Measurements from ENCODE around the gene LONRF3.
A peak's percentile ranks its signal among the peaks of the same experiment; 100 is the strongest.

LONRF3 gene

GRCh38 chrX:118974088-118974907 is at the start of gene LONRF3:
Gene LONRF3, plus strand, starts transcription at chrX:118974618. Its CDS starts 163 bp downstream, at chrX:118974781.
- DNase-seq = no peak

DNA sequence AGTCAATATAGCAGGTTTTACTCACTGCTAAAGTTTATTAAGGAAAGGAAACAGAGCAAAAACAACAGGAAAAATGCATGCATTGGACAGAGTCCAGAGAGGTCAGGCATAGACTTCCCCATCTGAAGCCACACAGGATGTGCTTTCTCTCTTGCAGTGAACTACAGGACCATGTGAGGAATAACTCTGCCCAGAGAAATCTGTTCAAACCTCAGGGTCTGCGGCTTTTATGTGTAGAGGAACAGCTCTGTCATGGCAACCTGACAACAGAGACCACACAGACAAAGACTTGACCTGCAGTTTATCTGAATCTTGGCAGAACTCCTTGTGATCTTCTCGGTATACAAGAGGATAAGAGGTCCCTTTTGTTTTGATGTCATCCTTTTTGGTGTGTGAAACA is 46.3 kb upstream of the LONRF3 start:
- DNase-seq = no peak

DNA sequence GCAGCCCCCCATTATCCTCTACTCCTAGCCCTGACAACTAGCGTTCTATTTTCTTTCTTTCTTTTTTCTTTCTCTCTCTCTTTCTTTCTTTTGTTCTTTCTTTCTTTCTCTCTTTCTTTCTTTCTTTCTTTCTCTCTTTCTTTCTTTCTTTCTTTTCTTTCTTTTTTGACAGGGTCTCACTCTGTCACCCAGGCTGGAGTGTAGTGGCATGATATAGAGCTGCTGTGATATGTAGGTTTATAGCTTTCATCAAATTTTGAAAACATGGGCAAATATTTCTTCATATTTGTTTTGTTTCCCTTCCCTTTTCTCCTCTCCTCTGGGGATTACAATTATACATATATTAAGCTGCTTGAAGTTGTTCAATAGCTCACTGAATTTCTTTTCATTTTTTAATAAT is 39.1 kb upstream of the LONRF3 start:
- no peak for DNase-seq

DNA sequence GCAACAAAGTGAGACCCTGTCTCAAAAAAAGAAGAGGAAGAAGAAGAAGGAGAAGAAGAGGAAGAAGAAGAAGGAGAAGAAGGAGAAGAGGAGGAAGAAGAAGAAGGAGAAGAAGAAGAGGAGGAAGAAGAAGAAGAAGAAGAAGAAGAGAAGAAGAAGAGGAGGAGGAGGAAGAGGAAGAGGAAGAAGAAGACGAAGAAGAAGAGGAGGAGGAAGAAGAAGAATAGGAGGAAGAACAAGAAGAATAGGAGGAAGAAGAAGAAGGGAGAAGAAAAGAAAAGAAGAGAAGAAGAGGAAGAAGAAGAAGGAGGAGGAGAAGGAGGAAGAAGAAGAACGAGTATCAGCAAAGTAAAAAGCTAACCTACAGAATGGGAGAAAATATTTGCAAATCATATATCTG is 33.3 kb upstream of the LONRF3 start:
- no peak for DNase-seq

DNA sequence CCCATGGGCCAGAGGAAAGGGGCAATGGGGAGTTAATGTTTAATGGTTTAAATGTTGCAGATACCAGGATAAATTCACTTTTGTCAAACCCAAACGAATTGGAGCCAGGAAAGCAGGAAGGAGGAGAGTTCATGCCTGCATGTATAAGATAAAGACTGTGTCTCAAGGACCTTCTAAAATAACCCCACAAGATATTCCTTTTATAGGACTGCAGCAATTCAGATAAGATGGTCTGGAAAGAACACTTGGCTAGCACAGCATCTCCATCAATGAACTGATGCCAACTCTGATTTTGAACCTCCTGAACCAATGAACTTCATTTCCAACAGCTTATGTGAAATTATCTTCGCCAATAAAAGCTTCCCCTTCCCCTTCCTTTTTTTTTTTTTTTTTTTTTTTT is 31.3 kb upstream of the LONRF3 start:
- DNase-seq = no peak

- DNase-seq = no peak
Measured at GRCh38 chrX:118945921-118946320, 28.5 kb upstream of the LONRF3 start.

- no peak for DNase-seq
Measured at GRCh38 chrX:118948270-118948669, 26.1 kb upstream of the LONRF3 start.

DNA sequence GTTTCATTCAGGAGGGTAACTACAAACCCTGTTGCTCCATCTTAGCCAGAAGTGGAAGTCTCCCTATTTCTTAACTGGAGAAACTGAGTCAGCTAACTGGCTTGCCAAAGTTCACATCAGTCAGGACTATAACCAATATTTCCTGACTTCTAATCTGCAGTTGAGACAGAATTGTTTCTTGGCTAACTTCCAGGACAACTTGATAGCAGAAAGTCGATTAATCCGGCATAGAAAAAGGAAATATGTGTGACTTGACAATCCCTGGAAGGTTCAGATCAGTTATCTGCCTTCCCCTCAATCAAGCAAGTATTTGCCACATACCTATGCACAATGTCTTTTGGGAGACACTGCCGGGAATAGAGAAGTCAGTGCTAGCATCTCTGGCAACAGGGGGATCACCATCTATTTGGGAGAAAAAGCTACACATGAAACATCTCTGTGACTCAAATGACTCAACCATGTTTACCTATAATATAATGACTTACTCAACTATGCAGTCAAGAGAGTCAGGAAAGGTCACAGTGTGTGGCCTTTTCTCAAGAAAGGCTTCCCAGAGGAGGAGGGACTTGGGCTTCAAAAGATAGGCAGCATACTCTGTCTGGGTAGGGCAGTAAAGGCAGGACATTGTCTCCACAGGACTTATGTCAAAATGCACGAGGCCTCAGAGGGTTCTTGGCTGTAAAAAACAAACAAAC is 12.4 kb upstream of the LONRF3 start:
- DNase-seq = no peak

DNA sequence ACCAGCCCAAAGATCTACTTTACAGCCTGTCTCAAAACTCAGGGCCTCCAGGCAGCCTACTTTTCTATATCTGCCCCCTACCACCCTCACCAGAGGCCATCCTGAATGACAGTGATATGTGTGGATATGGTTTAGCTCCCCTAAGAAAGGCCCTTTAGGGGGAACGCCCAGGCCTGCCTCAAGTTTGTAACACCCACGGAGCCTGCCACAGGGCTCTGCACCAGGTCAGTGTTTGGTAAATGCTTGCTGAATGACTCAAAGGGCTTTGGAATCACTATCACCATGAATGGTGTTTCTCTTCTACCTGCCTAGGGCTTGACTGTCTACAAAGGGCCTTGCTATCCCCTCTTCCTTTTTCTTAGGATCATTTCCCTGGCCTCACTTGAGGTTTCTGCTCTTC is 11.3 kb upstream of the LONRF3 start:
- DNase-seq = no peak

- DNase-seq = no peak
Measured at GRCh38 chrX:118964252-118964651, 10.2 kb upstream of the LONRF3 start.

- DNase-seq = no peak
Measured at GRCh38 chrX:118965395-118965794, 9.0 kb upstream of the LONRF3 start.

DNA sequence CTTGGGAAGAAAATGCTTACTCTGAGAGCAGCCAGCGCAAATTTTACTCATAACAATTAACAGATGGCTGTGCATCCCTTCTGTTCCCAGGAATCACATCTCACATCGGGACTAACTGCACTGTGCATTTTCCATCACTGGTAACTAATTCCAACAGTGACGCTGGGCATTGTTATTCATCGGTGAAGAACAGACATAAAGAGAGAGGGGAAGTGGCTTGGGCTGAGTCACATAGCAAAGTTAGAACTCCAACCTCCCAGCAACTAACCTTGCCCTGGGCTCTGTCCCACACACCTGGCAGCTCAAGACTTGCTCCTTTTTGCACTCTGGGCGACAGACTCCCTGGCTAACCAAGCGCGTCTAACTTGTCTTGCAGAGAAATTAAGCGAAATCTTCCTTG is 6.4 kb upstream of the LONRF3 start:
- no peak for DNase-seq

- DNase-seq = peak; percentile 9
Measured at GRCh38 chrX:118971552-118971951, 2.9 kb upstream of the LONRF3 start.

- no peak for DNase-seq
Measured at GRCh38 chrX:118973389-118974087, 880 bp upstream of the LONRF3 start.

DNA sequence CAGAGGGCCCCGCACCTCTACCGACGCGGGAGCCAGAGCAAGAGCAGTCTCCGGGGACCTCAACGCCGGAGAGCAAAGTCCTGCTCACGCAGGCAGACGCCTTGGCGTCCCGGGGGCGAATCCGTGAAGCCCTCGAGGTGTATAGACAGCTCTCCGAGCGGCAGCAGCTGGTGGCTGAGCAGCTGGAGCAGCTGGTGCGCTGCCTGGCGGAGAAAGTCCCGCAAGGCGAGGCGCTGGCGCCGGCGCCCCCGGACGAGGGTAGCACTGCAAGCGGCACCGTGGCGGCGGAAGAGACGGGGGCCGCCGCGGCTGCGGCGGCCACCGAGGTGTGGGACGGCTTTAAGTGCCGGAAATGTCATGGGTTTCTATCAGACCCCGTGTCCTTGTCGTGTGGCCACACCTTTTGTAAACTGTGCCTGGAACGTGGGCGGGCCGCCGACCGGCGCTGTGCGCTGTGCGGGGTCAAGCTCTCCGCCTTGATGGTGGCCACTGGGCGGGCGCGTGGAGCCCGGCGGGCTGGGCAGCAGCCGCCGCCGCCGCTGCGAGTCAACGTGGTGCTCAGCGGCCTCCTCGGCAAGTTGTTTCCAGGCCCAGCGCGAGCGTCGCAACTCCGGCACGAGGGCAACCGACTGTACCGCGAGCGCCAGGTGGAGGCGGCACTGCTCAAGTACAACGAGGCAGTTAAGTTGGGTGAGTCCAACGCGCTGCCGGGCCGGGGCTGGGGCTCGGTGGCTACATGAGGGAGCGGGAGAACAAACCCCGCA is 672 bp downstream of the LONRF3 start:
- peak; percentile 18 for DNase-seq

DNA sequence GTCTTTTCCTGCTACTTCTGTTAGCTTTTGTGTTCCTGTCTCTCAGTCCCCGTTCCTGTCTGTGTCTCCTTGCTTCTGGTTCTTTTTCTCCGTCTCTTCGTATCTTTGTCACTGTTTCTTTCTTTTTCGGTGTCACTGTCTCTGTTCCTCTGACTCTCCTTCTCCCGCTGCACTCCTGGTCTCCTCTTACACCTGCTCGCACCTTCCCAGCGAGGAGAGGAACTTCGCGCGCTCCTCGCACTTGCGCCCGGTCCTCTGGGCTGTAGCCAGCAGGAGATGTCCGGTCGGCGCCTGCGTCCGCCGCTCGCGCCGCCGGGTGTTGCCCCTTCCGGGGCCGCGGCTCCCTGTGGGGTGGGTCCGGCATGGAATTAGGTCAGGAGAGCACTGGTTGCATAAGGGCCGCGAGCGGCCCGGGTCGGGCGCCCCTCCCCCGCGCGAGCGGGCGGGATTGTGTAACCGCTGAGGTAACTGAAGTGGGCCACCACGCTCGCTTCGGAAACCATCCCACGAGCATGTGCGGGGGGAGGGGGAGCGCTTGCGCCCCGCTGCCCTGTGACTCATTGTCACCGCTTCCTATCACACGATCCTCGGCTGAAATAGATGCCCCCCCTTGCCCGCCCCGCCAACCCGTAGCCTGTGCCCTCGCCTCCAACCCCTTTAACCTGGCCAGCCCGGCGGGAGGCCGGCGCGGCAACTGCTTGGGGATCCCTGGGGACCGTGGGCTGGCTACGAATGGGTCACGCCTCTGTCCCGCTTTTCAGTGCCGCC is 1.6 kb downstream of the LONRF3 start:
- peak; percentile 15 for DNase-seq

DNA sequence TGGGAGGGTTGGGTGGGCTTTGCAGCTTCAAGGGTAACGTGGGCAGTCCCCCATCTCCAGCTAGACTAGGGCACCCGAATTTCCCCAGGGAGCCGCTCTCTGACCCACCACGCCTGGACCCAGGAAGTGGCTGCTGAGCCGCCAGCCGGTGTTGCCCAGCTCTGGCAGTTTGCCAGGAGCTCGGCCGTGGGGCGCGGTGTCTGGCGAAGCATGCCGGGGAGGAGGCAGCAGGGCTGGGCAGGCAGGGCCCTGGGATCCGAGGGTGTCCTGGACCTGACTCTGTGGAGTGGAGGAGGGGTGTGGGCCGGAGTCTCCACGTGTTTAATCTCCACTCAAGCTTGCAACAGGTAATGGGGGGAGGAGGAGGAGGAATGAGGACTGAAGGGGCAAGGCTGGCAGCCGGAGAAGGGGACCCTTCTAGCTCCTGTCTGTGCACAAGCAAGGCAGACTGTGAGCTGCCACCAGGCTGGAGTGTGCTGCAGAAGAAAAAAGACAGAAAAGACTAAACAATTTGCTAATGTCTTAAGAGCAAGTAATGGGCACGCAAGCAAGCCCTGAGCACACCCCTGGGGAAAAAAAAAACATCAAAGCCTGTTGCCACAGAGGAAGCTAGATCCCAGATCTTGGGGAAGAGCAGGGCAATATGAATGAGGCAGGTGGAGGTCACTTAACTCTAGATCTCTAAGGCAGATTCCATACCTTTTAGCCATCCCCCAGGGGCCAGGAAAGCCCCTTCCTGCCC is 2.4 kb downstream of the LONRF3 start:
- peak; percentile 37 for DNase-seq

- no peak for DNase-seq
Measured at GRCh38 chrX:118977424-118977823, 3.0 kb downstream of the LONRF3 start.

GRCh38 chrX:118978451-118978850 is 4.0 kb downstream of the LONRF3 start:
- DNase-seq = no peak

- no peak for DNase-seq
Measured at GRCh38 chrX:118980761-118981160, 6.3 kb downstream of the LONRF3 start.

DNA sequence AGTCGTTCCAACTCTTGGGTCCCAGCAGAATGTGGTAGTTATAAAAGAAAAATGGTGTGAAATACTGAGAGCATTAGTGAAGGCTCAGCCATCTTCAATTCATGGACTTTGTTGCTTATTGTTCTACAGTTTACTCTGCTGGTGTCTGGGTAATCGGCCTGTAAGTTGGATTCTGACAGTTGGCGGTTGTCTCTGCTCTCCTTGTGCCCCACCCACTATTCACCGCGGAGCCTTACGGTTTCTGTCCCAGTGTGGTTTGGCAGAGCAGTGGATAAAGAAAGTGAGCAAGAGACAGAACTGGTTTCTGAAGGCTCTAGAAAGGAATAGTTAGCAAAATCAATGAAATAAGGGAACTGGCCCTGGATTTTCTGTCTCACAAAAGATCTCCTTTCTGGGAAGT is 9.1 kb downstream of the LONRF3 start:
- no peak for DNase-seq

GRCh38 chrX:118988911-118989310 is 14.5 kb downstream of the LONRF3 start:
- no peak for DNase-seq
